ENCODE results near the gene SMAD7.

The SMAD7 gene

GRCh38 chr18:48986851-48987761 lies 36.3 kb upstream of the SMAD7 start:
- no peak for DNase-seq

- no peak for DNase-seq
These were observed 34.4 kb upstream of the SMAD7 start for GRCh38 chr18:48985161-48985560.

GRCh38 chr18:48983793-48984437 lies 33.1 kb upstream of the SMAD7 start:
- peak; percentile 57 for DNase-seq

GRCh38 chr18:48982266-48982665 lies 31.5 kb upstream of the SMAD7 start:
- DNase-seq, result no peak

GRCh38 chr18:48979944-48980890 lies 29.5 kb upstream of the SMAD7 start:
- DNase-seq, result no peak

- DNase-seq, result no peak
These were observed 27.1 kb upstream of the SMAD7 start for GRCh38 chr18:48977914-48978313.

GRCh38 chr18:48975817-48976649 lies 25.3 kb upstream of the SMAD7 start:
- peak; percentile 17 for DNase-seq

- no peak for DNase-seq
These were observed 24.5 kb upstream of the SMAD7 start for GRCh38 chr18:48975120-48975816.

- DNase-seq, result no peak
These were observed 23.7 kb upstream of the SMAD7 start for GRCh38 chr18:48974304-48975119.

GRCh38 chr18:48973731-48974130 lies 23.0 kb upstream of the SMAD7 start:
- peak; percentile 16 for DNase-seq

GRCh38 chr18:48968412-48969215 lies 17.8 kb upstream of the SMAD7 start:
- no peak for DNase-seq

GRCh38 chr18:48967545-48967944 lies 16.8 kb upstream of the SMAD7 start:
- no peak for DNase-seq

GRCh38 chr18:48966523-48966922 lies 15.8 kb upstream of the SMAD7 start:
- no peak for DNase-seq

- no peak for DNase-seq
These were observed 13.1 kb upstream of the SMAD7 start for GRCh38 chr18:48963586-48964470.

GRCh38 chr18:48962994-48963561 lies 12.3 kb upstream of the SMAD7 start:
- DNase-seq, result no peak

- no peak for DNase-seq
These were observed 11.7 kb upstream of the SMAD7 start for GRCh38 chr18:48962252-48962993.

GRCh38 chr18:48961547-48961946 lies 10.8 kb upstream of the SMAD7 start:
- DNase-seq, result no peak
